ENCODE data around the gene SOX21.

SOX21 gene

GRCh38 chr13:94682229-94682628, 30.1 kb downstream of the SOX21 start:
- DNase-seq (ENCODE audit: low read depth) = no peak
- no peak overlapping the region for H3K4me3 ChIP-seq (ENCODE audit: low read depth, low read length)
- TF ChIP-seq, protein P1, sequence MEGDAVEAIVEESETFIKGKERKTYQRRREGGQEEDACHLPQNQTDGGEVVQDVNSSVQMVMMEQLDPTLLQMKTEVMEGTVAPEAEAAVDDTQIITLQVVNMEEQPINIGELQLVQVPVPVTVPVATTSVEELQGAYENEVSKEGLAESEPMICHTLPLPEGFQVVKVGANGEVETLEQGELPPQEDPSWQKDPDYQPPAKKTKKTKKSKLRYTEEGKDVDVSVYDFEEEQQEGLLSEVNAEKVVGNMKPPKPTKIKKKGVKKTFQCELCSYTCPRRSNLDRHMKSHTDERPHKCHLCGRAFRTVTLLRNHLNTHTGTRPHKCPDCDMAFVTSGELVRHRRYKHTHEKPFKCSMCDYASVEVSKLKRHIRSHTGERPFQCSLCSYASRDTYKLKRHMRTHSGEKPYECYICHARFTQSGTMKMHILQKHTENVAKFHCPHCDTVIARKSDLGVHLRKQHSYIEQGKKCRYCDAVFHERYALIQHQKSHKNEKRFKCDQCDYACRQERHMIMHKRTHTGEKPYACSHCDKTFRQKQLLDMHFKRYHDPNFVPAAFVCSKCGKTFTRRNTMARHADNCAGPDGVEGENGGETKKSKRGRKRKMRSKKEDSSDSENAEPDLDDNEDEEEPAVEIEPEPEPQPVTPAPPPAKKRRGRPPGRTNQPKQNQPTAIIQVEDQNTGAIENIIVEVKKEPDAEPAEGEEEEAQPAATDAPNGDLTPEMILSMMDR (IDR thresholded peaks at IDR 0.05; ENCODE audit: control insufficient read depth, extremely low read depth, insufficient read depth) = no peak

GRCh38 chr13:94679614-94680013, 32.7 kb downstream of the SOX21 start:
- DNase-seq (ENCODE audit: low read depth) = no peak
- TF ChIP-seq, protein P1 (IDR thresholded peaks at IDR 0.05; ENCODE audit: control insufficient read depth, extremely low read depth, insufficient read depth) = no peak
- no peak overlapping the region for H3K4me3 ChIP-seq (ENCODE audit: low read depth, low read length)

DNA sequence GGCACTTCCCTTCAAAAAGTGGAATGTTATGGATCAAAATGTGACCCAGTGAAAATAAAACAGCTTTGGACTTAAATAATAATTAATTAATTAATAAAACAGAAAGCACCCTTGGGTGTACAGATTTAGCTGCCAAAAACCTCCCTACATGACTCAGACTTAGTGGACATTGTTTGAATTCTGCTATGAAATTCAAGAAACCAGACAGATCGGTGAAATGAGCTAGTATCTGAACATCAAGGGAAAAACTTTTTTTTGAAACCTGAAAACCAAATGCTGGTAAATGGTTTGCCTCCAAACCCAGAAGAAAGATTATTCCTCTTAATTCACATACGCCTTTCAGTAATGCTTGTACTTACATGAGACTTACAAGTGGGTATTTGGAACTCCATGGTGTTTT, 33.5 kb downstream of the SOX21 start:
- no peak overlapping the region for H3K4me3 ChIP-seq (ENCODE audit: low read depth, low read length)
- TF ChIP-seq, protein P1 (IDR thresholded peaks at IDR 0.05; ENCODE audit: control insufficient read depth, extremely low read depth, insufficient read depth) = no peak
- no peak for DNase-seq (ENCODE audit: low read depth)

- DNase-seq (ENCODE audit: low read depth) = no peak
- H3K4me3 ChIP-seq (ENCODE audit: low read depth, low read length) = no peak overlapping the region
- TF ChIP-seq, protein P1 (IDR thresholded peaks at IDR 0.05; ENCODE audit: control insufficient read depth, extremely low read depth, insufficient read depth) = no peak
These were observed 34.5 kb downstream of the SOX21 start for GRCh38 chr13:94677799-94678198.

DNA sequence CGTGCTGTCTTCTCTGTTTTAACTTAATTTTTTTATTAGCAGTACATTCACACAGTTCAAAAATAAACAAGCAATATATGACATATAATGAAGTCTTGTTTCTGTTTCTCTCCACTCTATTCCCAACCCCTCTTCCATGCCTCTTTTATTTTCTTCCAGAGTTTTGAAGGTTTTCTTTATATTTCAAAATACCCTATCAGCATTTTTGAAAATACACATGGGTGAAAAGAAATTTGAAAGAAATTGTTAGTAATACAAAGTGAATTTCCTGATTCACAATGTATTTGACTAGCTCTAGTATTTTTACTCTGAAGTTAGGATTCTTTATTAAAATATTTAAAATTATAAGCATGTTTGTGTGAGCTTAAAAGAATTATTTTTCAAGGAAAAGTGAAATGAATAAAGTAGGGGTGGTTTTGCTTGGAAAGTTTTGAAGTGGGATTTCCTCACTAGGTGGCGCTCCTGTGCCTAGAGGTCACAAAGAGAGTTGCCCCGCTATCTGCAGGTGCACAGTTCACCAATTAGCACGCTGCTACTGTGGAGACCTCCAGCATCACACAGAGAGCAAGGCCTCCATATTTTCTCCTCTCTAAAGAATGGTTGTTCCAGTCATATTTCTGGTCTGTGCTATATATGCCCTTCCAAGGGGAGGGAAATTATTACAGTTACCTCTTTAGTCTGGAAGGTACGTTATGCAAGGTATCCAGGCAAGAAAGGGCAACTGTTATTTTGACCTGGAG, 37.6 kb downstream of the SOX21 start:
- no peak overlapping the region for H3K4me3 ChIP-seq (ENCODE audit: low read depth, low read length)
- TF ChIP-seq, protein P1 (IDR thresholded peaks at IDR 0.05; ENCODE audit: control insufficient read depth, extremely low read depth, insufficient read depth) = peak; percentile 64
- peak; percentile 4 for DNase-seq (ENCODE audit: low read depth)

GRCh38 chr13:94673851-94674250, 38.5 kb downstream of the SOX21 start:
- DNase-seq (ENCODE audit: low read depth) = no peak
- TF ChIP-seq, protein P1 (IDR thresholded peaks at IDR 0.05; ENCODE audit: control insufficient read depth, extremely low read depth, insufficient read depth) = no peak
- no peak overlapping the region for H3K4me3 ChIP-seq (ENCODE audit: low read depth, low read length)

DNA sequence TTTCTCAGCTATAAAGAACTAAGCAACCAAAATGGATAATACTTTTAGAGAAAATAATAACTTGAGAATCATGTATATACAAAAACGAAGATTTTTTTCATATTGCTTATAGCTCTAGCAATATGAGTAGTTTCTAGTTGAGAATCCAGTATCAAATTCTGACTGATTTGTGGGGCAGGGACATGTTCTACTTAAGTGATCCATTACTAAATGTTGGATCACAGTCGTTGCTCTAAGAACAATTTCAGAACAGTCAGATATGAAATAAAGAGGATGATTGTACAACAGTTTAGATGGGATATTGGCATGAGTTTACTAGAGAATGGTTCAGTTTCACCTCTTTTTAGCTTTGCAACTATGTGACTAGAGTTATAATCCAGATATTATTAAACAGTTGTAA, 39.9 kb downstream of the SOX21 start:
- TF ChIP-seq, protein P1 (IDR thresholded peaks at IDR 0.05; ENCODE audit: control insufficient read depth, extremely low read depth, insufficient read depth) = no peak
- H3K4me3 ChIP-seq (ENCODE audit: low read depth, low read length) = no peak overlapping the region
- no peak for DNase-seq (ENCODE audit: low read depth)
